M059J (cell line): ENCODE data around the gene RSF1. TPM values are rescaled to one million over a fixed set of nuclear protein-coding genes. Genes with fewer than 3 reads are reported as not detected.
A peak's percentile ranks its signal among the peaks of the same experiment; 100 is the strongest.

Experiments used
- DNase-seq: peaks from one replicate; pipeline ENCODE4 v3.0.0-alpha.2; 2012; ENCODE audit warnings: low read depth
- total RNA-seq: library from RNA; depleted of rRNA; stranded (reverse); fragments of >200 nt; shearing (Covaris generic); gene quantifications from 2 replicates; pipeline ENCODE4 v1.2.3, GENCODE V29; 2014; rRNA removed

RSF1 gene
- total RNA-seq, 1 experiment from 2014 or later: 32.7 TPM

DNA sequence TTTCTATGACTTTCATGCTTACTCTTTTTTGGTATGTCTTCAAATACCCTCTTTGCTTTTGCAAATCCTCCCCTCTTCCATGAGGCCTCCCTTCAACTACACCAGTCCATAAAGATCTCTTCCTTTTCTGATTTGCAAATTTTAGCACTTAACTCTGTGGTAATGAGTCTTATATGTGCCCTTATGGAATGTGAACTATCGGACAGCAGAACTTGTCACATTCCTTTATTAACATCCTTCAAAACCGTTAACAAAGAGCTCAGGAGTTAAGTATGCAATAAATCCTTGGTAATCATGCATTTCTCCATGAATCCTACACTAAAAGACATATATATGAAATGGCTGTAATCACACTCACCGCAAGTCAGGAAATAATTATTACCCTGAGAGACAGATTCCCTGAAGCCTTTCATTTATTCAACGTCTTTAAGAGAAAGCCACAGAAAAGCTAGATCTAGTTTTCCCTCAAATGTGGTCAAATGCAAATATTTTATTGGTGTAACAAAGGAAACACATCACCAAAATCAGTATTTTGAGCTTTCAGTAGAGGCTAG is 190.3 kb downstream of the RSF1 start:
- no peak for DNase-seq

- peak; percentile 60 for DNase-seq
These were observed 200.8 kb downstream of the RSF1 start for GRCh38 chr11:77619576-77620198.

DNA sequence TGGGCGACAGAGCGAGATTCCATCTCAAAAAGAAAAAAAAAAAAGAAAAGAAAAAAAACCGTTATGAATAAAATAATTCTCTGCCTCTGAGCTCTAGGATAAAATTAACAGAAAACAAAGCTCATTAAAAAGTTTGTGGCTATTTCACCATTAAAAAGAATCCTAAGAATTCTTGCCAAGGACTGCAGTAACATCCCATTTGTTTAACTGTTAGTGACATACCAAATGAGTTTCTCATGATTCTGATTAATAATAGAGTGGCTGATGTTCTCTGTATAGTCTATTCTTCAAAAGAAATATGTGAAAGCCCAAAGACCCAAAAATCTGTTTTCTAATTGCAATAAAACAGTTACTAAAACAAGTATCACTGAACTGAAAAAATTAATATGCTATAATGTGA is 202.6 kb downstream of the RSF1 start:
- DNase-seq: peak; percentile 59

- DNase-seq: no peak
These were observed 208.6 kb downstream of the RSF1 start for GRCh38 chr11:77611921-77612320.

Other genes with a start within 250 kb of the RSF1 start
- 2.4 and 3.6 TPM in 2 replicates for gene AQP11, start 230.8 kb downstream of the RSF1 start, total RNA-seq
- gene CLNS1A, start 182.9 kb downstream of the RSF1 start, total RNA-seq: 135 and 150 TPM in 2 replicates
- 18.3 and 28.8 TPM in 2 replicates for gene AAMDC, start 422 bp upstream of the RSF1 start, total RNA-seq
- gene INTS4, start 173.9 kb upstream of the RSF1 start, total RNA-seq: 20.4 and 21.8 TPM in 2 replicates
- 11.4 and 15.1 TPM in 2 replicates for gene KCTD14, start 202.6 kb upstream of the RSF1 start, total RNA-seq
- gene THRSP, start 243.1 kb upstream of the RSF1 start, total RNA-seq: not detected in 2 replicates